Measurements from ENCODE around the gene PLEKHJ1.
"Not testable (repeated sequence)": the region's sequence is repeated elsewhere in the genome, so short reads cannot be mapped to it uniquely, and the experiment has no call there.

PLEKHJ1 gene

DNA sequence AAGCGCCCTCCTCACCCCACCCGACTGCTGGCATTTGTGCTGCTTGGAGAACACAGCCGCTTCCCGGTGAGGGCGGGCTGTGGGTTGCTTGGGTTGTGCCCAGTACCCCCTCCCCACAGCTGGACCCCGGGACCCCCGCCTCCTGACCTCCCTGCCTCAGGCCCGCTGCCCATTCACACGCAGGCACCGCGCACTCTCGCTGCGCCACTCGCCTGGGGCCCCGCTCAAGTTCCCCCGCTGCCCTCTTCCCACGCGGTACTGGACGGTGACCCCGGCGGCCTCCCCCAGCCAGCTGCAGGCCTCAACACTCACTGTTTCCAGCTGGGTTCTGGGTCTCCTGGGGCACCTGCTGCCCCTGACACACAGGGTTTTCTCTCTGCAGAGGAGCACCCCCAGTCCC lies 16.4 kb downstream of the PLEKHJ1 start:
- DNase-seq (ENCODE audit: low spot score): no peak

DNA sequence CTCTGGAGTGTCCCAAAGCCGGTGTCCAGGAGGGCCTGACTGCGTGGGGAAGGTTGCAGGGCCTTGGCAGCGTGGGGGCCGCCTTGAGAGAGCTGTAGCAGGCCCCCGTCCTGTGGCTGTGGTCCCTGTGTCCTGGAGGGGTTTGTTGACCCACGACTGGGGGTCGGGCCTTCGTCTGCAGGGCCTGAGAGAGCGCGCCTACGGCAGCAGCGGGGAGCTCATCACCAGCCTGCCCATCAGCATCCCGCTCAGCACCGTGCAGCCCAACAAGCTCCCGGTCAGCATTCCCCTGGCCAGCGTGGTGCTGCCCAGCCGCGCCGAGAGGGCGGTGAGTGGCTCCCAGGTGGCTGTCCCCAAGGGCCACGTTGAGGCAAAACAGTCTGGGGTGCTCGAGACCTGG lies 18.5 kb downstream of the PLEKHJ1 start:
- no peak for DNase-seq (ENCODE audit: low spot score)

DNA sequence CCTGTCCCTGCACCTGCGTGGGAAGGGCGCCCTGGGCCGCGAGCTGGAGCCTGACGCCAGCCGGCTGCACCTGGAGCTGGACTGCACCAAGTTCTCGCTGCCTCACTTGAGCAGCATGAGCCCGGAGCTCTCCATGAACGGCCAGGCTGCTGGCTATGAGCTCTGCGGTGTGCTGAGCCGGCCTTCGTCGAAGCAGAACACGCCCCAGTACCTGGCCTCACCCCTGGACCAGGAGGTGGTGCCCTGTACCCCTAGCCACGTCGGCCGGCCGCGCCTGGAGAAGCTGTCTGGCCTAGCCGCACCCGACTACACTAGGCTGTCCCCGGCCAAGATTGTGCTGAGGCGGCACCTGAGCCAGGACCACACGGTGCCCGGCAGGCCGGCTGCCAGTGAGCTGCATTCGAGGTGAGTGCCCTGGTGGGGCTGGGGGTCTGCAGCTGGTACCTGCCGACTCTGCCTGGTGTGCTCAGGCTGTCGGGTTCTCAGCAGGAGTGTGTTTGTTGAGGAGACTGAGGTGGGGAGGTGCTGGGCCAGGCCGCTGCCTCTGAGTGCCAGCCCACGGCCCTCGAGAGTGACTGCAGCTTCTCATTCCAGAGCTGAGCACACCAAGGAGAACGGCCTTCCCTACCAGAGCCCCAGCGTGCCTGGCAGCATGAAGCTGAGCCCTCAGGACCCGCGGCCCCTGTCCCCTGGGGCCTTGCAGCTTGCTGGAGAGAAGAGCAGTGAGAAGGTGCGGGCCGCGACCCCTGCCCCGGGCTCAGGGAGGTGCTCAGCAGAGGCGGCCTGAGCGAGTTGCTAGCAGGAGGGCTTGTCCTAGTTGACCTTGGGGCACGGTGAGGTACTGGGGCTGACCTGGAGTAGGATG lies 19.5 kb downstream of the PLEKHJ1 start:
- DNase-seq (ENCODE audit: low spot score): no peak

DNA sequence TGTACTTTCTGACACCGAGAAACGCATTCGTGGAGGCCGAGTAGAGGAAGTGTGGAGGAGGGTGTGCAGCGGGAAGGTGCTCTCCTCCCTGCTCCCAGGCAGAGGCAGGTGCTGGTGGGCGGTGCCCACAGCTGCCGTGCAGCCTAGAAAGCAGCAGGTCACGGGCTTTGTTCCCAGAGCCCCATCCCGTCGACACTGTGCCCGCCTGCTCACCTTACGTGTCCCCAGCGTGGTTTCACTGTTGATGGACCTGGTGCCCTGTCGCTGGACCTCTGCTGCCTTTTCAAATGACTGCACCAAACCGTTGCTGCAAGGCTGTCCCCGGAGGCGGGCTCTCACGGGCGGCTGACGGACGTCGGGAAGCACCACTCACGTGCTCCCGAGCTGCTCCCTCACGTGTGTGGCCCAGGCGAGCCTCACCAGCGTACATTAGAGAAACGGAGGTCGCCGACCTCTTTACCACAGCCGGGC lies 20.8 kb downstream of the PLEKHJ1 start:
- DNase-seq (ENCODE audit: low spot score): no peak

DNA sequence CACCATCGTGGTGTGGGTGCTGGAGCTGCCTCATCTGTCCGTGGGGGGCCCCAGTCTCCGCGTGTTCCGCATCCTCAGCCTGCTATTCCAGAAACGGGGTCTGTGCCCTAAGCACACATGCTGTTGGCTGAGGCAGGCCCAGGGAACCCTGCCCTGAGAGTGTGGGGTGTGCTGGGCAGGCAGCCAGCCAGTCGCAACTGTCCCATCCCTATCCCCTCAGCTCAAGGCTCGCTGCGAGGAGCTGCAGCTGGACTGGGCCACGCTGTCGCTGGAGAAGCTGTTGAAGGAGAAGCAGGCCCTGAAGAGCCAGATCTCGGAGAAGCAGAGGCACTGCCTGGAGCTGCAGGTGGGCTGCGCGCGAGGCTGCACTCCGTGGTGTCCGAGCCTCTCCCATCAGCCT lies 21.9 kb downstream of the PLEKHJ1 start:
- DNase-seq (ENCODE audit: low spot score): no peak

DNA sequence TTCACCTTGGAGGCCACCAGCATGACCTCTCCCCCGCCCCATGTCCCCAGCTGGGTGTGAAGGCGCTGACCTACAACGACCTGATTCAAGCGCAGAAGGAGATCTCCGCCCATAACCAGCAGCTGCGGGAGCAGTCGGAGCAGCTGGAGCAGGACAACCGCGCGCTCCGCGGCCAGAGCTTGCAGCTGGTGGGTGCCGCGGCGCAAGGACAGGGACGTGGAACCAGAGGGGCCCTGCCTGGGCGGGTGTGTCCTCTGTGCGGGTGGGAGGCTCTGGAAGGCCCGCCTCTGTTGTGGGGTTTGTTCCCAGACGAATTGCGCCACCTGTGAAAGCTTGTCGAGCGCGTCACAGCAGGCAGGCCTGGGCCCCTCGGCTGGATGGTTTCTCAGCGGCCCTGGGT lies 22.3 kb downstream of the PLEKHJ1 start:
- DNase-seq (ENCODE audit: low spot score): no peak

DNA sequence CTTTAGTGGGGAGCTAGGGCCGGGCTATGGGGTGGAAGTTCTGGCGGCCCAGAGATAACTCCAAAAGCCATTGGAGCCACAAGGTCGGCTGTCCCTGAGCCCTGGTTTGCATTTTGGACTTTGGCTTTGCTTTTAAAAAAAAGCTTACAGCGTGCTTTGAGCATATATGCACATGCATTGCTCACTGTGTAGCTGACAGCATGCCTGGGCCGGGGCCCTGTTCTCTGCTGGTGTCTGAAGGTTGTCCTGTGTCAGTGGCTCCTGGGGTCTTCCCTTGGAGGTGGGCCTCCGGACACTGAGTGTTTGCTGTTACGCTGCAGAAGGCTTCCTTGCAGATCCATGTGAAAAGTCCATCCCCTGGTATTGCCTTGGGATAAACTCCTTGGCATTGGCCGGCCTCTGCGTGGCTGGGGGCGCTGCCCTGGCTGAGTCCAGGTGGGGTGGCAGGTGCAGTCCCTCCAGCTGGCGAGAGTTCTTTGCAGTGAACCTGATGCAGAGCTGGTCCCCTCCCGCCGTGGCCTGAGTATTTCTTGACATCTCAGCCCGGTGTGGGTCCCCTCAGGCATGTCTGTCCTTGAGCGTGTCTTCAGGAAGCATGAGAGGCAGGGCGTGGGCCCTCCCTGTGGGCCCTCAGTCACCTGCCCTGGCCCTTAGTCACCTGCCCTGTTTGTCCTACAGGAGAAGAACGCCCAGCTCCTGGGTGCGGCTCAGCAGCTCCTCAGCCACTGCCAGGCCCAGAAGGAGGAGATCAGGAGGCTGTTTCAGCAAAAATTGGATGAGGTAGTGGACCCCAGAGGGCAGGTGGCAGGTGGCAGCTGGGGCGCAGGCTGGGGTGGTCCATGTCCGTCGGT lies 23.0 kb downstream of the PLEKHJ1 start:
- DNase-seq (ENCODE audit: low spot score): no peak

DNA sequence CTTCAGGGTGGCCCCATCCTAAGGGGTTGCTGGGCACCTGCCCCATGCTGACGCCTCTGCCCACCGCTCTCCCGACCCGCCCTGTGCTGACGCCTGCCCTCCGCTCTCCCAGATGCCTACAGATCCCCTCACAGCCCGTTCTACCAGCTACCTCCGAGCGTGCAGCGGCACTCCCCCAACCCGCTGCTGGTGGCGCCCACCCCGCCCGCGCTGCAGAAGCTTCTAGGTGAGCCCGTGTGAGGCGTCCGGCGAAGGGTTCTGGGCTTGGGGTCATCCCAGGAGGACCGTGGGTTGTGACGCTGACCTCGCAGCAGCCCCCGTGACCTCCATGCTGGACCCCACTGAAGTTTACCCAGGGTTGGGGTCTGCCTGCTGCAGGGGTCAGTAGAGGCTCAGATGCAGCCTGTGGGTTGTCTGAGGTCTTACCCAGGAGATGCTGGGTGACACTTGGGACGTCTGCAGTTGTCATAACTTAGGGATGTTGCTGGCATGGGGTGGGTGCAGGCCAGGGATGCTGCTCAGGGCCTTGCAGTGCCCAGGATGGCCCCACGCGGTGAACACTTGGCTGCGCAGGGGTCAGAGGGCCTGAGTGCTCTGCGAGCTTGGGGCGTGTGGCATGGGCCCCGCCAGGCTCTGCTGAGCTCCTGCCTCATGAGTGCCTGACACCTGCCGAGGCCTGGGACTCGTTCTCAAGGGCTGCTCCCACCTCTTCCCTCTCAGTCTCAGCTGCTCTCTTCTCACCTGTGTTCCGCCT lies 25.0 kb downstream of the PLEKHJ1 start:
- DNase-seq (ENCODE audit: low spot score): no peak

DNA sequence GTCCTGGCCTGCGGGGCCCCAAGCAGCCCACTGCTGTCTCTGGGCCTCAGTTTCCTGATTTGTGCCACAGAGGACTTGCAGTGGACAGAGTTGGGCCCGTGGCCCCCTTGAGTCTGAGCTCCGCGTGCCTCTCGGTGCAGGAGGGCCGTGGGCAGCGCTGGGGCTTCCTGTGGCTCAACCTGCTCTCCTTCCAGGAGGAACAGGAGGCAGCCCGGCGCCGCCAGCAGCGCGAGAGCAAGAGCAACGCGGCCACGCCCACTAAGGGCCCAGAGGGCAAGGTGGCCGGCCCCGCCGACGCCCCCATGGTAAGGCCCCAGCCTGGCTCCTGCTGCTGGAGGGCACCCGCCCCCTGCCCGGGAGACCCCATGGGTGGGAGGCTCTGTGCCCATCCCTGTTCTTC lies 25.9 kb downstream of the PLEKHJ1 start:
- no peak for DNase-seq (ENCODE audit: low spot score)

DNA sequence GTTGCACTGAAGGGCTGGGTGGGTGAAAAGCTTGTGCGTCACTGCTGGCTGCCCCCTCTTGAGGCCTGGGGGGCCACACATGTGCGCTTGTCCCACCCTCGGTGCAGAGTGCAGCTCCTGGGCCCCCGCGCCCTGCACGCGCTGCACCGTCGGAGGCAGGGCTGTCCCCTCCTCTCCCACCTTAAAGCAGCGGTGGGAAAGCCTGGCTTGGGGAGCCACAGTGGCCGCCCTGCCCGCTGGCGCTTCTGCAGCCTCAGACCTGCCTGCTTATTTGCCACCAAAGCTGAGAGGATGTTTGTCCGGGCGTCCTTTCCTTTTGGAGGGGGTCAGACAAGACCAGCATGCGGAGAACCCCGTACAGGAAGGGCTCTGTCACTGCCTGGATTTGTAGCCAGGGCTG lies 26.7 kb downstream of the PLEKHJ1 start:
- no peak for DNase-seq (ENCODE audit: low spot score)

DNA sequence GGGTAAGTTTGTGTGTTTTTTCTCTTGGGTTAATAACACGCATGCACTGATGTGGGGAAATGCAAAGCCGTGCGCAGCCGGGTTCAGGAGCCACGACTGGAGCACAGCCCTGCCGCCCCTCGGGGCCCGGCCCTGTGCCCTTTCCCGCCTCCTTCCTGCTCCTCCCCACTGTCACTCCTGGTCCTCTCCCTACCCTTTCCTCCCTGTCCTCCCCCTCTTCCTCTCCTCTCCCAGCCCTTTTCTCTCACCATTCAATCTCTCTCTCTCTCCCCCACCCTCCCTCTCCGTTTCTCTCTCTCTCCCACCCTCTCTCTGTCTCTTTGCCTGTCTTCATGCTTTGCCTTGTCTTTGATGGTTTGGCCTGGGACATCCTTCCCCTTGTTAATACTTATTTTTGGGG lies 27.2 kb downstream of the PLEKHJ1 start:
- no peak for DNase-seq (ENCODE audit: low spot score)

DNA sequence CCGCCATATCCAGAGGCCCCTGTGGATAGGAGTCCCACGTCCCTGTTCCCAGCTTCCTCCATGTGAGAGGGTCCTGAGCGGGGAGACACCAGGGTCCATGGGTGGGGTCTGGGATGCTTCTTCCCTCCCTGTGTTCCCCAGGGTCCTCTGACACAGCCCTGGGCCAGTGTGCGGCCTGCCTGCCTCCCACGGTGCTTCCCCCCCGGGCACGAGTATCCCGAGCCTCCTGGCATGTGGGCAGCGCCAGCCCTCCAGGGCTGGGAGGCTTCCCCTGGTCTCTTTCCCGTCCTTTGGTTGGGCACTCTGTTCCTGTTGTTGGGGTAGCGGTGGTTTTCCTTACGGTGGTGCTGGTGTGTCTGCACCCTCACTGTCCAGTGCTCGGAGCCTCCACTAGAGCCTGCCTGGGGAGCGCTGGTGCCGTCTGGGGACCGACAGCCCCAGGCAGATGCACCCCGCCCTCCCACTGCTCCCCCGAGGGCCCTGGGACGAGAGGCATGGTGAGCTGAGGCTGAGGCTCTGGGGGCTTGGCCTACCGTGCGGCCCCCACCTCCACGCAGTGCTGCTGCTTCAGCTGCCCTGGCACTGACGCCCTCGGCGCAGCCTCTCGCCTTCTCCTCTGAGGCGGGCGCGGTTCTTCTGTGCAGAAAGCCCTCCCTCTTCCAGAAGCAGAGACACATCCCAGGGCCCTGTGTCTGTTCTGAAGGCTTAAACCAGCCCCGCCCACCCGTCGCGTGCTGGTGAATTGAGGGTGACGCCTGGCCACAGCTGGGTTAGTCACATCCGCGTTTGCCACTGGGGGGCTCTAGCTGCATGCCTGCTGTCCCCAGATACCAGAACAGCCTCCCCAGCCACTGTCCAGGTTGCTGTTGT lies 27.9 kb downstream of the PLEKHJ1 start:
- DNase-seq (ENCODE audit: low spot score): no peak

DNA sequence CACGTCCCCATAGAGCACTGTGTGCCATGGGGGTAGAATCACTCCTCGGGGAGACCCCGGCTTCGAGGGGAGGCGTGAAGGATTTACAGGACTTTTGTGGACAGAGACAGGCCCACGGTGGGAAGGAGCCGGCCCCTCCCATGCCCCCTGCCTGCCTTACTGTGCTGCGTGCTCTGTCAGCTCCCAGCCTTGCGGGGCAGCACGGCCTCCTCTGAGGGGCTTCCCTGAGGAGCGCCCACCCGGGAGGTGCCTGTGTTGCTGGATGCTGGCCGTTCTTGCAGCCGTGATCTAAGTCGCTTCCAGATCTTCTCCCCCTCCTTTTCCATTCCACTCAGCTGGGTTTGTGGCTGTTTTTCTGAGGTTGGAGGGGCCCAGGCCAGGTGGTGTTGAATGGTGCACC lies 29.1 kb downstream of the PLEKHJ1 start:
- no peak for DNase-seq (ENCODE audit: low spot score)

DNA sequence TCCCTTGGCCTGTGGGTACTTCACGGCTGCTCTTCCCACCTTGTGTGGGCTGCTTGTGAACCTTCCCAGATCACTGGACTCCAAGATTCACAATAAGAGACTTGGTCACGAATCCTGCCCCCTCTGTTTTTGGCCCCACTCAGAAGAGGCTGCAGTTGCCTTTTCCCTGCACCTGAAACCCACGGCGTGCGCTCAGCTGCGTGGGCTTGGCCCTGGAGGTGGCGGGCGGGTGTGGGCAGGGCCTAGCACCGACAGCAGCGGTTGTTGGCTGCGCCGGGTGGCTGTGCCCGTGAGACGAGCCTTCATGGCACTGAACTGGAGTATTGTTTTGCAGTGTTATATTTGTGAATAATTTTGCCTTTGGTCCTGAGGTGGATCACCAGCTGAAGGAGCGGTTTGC lies 33.8 kb downstream of the PLEKHJ1 start:
- DNase-seq (ENCODE audit: low spot score): no peak

DNA sequence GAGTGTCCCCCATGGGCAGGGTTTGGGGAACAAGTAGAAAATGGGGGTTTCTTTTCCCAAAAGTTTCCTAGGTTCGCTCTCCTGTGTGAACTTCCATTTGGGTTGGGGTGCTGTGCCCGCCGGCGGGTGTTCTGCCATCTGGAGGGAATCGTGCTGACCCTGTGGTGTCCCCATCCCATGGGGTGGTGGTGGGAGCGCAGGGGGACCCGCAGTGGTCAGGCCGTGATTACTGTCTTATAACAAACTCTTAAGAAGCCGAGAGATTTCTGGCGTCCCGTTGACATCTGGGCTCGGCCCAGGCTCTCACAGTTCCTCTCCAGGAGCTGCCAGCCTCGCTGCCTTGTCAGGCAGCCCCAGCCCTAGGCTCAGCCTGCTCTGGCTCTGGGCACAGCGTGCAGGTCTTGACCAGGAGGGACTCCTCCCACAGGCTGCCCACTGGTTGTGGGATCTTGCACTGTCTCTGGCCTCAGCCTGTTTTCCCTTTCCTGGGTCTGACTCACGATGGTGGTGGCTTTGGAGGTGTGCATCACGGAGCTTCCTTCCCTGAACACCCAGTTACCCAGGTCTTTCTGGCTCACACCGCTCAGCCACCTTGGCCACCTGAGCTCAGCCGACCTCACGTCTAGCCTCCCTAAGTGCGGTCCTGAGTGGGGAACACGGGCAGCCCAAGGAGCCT lies 34.5 kb downstream of the PLEKHJ1 start:
- no peak for DNase-seq (ENCODE audit: low spot score)

DNA sequence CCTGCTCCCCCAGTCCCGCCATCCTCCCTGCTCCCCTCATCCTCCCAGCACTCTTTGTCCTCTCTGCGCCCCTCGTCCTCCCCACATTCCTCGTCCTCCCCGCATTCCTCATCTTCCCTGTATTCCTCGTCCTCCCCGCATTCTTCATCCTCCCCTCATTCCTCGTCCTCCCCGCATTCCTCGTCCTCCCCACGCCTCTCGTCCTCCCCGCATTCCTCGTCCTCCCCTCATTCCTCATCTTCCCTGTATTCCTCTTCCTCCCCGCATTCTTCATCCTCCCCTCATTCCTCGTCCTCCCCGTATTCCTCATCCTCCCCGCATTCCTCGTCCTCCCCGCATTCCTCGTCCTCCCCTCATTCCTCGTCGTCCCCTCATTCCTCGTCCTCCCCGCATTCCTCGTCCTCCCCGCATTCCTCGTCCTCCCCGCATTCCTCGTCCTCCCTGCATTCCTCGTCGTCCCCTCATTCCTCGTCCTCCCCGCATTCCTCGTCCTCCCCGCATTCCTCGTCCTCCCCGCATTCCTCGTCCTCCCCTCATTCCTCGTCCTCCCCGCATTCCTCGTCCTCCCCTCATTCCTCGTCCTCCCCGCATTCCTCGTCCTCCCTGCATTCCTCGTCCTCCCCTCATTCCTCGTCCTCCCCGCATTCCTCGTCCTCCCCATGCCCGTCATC lies 35.4 kb downstream of the PLEKHJ1 start:
- not testable (repeated sequence) for DNase-seq (ENCODE audit: low spot score)

DNA sequence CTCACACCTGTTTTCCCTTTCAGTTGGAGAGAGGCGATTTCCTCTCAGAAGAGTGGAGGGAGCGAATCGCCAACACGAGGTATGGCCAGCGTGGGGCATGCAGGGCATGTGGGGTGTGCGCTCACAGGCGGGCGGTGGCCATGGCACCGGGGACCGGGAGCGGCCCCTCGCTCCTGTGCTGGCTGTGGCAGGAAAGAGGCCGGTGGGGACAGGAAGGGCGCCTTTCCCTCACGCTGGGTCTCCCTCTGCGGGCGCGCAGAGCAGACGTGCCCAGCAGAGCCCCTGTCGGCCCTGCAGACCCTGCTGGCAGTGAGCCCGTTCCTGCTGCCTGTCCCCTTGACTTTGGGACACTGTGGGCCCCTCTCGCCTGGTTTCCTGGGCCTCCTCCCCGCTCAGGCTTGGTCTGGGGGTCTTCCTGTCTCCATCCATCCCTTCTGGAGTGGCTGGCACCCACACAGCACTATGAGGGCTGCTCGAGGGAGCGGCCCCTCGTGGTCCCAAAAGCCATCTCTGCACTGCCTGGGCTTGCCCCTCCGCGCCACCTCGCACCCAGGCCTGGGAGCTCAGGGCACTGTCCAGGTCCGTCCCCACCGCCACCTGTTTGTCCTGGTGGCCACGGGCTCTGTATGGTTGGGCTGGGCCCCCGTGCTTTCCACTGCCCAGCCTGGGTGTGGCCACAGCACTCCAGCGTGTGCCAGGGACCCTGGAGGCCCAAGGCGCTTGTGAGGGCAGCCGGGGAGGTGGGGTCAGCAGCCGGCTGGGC lies 36.1 kb downstream of the PLEKHJ1 start:
- DNase-seq (ENCODE audit: low spot score): no peak

DNA sequence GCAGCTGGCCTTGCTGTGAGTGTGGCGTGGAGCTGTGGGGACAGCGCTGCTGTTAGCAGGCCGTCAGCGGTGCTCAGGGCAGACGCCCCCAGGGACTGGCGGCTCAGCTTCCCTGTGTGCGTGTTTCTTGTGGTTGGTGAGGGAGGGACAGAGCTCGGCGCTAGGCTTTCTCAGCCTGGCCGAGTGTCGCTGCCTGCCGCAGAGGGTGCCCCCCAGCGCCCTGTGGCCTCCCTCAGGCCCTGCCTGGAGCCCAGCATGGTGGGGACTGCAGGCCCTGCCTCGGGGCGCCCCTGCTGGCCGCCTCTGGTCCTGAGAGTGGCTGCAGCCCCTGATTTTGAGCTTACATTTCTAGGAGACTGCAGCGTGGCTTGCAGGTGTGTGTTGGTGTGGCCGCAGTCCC lies 36.9 kb downstream of the PLEKHJ1 start:
- DNase-seq (ENCODE audit: low spot score): no peak

DNA sequence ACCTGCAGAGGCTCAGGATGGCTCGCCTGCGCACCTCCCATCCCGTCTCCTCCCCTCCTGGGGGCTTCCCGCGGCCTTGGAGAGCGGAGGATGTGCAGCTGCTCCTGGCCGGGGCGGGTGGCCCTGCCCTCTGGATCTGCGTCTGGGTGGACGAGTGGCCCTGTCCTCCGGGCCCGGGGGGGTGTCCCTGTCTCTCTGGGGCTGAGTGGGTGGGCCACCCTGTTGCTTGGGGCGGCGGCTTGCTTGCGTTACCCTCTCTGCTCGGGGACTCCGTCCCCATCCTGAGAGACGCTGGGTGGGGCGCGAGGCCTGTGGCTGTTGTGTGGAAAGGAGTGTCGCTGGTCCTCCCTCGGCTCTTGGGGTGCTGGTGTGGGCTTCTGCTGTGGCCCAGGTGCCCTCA lies 37.8 kb downstream of the PLEKHJ1 start:
- DNase-seq (ENCODE audit: low spot score): no peak

DNA sequence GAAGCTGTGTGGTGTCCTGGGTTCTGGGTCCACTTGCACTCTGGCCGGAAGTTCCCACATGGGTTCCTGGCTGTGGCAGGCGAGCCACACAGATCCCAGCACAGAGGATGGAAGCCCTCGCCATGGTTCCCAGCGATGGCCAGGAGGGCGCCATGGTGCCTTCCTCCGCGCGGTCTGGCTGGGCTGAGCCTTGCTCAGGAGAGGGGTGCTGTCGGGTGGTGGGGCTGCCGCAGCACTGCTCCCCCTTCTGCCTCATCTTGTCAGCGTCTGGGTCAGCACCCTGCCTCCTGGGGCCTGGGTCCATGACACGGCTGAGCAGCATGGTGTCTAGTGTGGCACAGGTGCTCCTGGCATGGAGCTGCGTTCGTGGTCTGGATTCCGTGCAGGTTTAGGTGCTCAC lies 38.9 kb downstream of the PLEKHJ1 start:
- DNase-seq (ENCODE audit: low spot score): no peak

Data from RKO (cell line).